NT2/D1 (cell line): ENCODE results near the gene TNFSF11.

Experiments
- DNase-seq: peaks from one replicate; pipeline ENCODE4 v3.0.0-alpha.2; 2011; ENCODE audit warnings: low read depth, low spot score
- H3K27me3 ChIP-seq: 2 replicates; pipeline ENCODE4 v1.6.0; 2011; ENCODE audit warnings: mild to moderate bottlenecking; ENCODE audit not compliant: insufficient read length, insufficient read depth
- H3K36me3 ChIP-seq: 2 replicates; pipeline ENCODE4 v1.6.1; 2011; ENCODE audit warnings: mild to moderate bottlenecking, low read length, mixed read lengths; ENCODE audit not compliant: insufficient read depth, insufficient read length
- H3K4me1 ChIP-seq: 2 replicates; pipeline ENCODE4 v1.5.1; 2011; ENCODE audit not compliant: insufficient read depth, insufficient read length
- H3K4me3 ChIP-seq: 2 replicates; pipeline ENCODE4 v1.5.1; 2011; ENCODE audit warnings: low read depth; ENCODE audit not compliant: insufficient read length
- H3K9ac ChIP-seq: 2 replicates; pipeline ENCODE4 v1.6.0; 2011; ENCODE audit warnings: low read depth; ENCODE audit not compliant: insufficient read length
- H3K9me3 ChIP-seq: 2 replicates; pipeline ENCODE4 v1.5.1; 2011; ENCODE audit warnings: mild to moderate bottlenecking, low read length; ENCODE audit not compliant: insufficient read depth
- SUZ12 ChIP-seq: IDR thresholded peaks from 2 replicates; pipeline ENCODE4 v1.6.1; 2011; ENCODE audit not compliant: insufficient read length, insufficient read depth; ENCODE audit errors: extremely low read depth
- YY1 ChIP-seq: IDR thresholded peaks from 2 replicates; pipeline ENCODE4 v1.6.1; 2011; ENCODE audit not compliant: insufficient read length, insufficient read depth
- ZNF274 ChIP-seq: IDR thresholded peaks from 2 replicates; pipeline ENCODE4 v1.6.1; 2011; ENCODE audit warnings: mild to moderate bottlenecking, low read depth, low read length

TNFSF11 gene

DNA sequence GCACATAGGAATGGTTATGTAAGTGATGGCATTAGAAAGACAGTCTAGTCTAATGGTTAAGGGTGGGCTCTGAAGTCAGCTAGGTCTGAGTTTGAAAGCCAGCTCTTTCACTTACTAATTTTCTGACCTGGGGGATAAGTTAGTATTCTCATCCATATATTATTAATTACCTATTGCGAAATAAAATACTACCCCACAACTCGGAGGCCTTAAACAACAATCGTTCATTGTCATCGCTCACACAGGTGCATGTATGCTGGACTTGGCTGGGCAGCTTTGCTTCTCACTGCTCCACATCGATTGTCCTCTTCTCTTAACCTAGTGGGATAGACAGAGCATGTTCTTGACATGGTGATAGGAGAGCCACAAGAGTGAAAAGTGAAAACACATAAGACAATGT is 54.7 kb downstream of the TNFSF11 start:
- TF ChIP-seq ZNF274 = no peak
- DNase-seq = no peak
- no peaks in the 10 kb centered on the region for H3K36me3 ChIP-seq
- no peak overlapping the region for H3K9ac ChIP-seq
- no peak overlapping the region for H3K4me3 ChIP-seq
- H3K27me3 ChIP-seq = no peaks in the 10 kb centered on the region
- H3K4me1 ChIP-seq = no peaks in the 10 kb centered on the region
- H3K9me3 ChIP-seq = no peaks in the 10 kb centered on the region

DNA sequence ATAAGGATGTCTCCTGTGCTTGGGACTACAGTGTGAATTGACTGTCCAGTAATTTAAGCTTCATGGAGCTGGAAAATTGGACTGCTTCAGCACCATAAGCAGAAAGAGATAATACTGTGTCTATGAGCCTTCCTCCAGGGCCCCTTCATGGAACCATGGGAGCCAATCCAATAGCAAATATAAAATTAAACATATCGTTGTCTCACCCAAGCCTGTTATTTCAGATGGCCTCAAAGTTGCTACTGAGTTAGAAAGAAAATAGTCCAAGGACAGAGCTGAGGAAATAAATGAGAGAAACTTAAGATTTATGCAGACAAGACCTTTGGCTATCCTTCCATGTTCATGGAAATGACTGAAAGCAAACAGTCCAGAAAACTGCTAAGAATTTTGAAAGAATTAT is 57.2 kb downstream of the TNFSF11 start:
- TF ChIP-seq YY1 (no peak), SUZ12 (no peak), ZNF274 (no peak)
- H3K27me3 ChIP-seq = no peaks in the 10 kb centered on the region
- no peaks in the 10 kb centered on the region for H3K4me1 ChIP-seq
- H3K4me3 ChIP-seq = no peak overlapping the region
- no peaks in the 10 kb centered on the region for H3K9me3 ChIP-seq
- H3K9ac ChIP-seq = no peak overlapping the region
- H3K36me3 ChIP-seq = no peaks in the 10 kb centered on the region
- no peak for DNase-seq

DNA sequence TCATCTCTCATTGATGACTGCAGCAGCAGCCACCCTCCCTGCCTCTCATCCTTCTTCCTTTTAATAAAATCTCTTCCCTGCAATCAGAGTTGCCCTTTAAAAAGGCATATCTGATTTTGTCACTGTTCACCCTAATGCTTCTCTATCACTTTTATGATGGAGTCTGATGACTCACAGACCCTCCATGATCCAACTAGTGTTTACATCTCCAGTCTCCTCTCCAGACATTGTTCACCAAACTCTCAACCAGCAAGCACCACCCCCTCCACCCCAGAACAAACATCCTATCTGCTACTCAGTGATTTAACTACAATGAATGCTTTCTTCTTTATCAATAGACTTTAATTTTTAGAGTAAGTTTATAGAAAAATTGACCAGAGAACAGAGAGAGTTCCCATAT is 59.5 kb downstream of the TNFSF11 start:
- TF ChIP-seq SUZ12 = no peak
- no peaks in the 10 kb centered on the region for H3K9me3 ChIP-seq
- no peaks in the 10 kb centered on the region for H3K36me3 ChIP-seq
- H3K9ac ChIP-seq = no peak overlapping the region
- H3K4me1 ChIP-seq = no peaks in the 10 kb centered on the region
- no peak for DNase-seq
- no peaks in the 10 kb centered on the region for H3K27me3 ChIP-seq
- no peak overlapping the region for H3K4me3 ChIP-seq

DNA sequence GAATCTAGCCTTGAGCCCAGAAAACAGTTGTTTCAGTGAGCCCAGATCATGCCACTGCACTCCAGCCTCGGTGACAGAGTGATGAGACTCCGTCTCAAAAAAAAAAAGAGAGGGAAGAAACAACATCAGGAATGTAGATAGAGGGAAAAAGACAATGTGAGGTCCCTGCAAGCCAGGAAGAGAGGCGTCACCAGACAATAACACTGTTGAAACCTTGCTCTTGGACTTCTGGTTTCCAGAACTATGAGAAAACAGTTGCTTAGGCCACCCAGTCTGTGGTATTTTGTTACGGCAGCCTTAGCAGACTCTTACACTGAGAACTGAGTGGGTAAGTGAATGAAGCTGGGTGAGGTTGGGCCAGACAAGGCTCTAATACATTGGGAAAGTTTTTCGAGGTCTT is 64.1 kb downstream of the TNFSF11 start:
- DNase-seq = no peak
- no peak for TF ChIP-seq YY1
- no peak for TF ChIP-seq ZNF274
- Histone ChIP-seq H3K4me3 (no peak overlapping the region), H3K4me1 (no peaks in the 10 kb centered on the region), H3K9ac (no peak overlapping the region), H3K9me3 (no peaks in the 10 kb centered on the region), H3K36me3 (no peaks in the 10 kb centered on the region), H3K27me3 (no peaks in the 10 kb centered on the region)

DNA sequence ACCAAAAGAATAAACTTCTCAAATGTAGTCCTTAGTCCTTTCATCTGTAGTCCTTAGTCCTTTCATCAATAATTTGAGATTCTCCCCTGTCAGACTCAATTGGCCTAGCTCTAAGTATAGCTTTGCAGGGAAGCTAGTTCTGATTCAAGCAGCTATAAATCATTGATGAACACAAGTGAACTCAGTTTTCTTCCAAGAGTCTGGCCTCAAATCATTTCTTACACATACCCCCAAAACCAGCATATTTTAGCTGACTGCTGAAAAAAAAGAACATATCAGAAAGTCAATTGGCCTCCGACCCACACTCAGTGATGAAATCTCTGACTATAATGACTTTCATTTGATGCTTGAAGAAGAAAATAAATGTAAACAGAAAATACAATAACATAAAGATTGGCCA is 64.9 kb downstream of the TNFSF11 start:
- Histone ChIP-seq H3K4me3 (no peak overlapping the region), H3K27me3 (no peaks in the 10 kb centered on the region), H3K4me1 (no peaks in the 10 kb centered on the region), H3K9me3 (no peaks in the 10 kb centered on the region), H3K36me3 (no peaks in the 10 kb centered on the region), H3K9ac (no peak overlapping the region)
- TF ChIP-seq ZNF274 (no peak), YY1 (no peak), SUZ12 (no peak)
- no peak for DNase-seq

DNA sequence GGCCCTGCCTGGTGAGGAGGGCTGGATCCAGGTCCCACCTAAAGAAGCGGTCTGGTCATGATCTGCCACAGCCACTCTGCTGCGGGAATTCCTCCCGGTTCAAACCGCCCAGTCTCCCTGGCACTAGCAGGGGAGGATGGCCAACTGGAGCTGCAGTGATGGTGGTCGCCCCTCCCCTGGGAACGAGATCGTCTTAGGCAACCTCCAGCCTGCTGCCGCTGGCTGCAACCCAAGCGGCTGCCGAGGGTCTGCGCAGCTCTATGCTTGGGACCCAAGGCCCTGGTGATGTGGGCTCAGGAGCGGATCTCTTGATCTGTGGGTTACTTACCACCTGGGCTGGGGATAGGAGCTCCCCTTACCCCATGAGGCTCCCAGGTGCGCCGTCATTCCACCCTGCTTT is 69.1 kb downstream of the TNFSF11 start:
- no peaks in the 10 kb centered on the region for H3K4me1 ChIP-seq
- no peak overlapping the region for H3K4me3 ChIP-seq
- H3K9ac ChIP-seq = no peak overlapping the region
- H3K36me3 ChIP-seq = no peaks in the 10 kb centered on the region
- no peaks in the 10 kb centered on the region for H3K9me3 ChIP-seq
- no peaks in the 10 kb centered on the region for H3K27me3 ChIP-seq
- no peak for DNase-seq
- TF ChIP-seq ZNF274 (no peak), YY1 (no peak), SUZ12 (no peak)

DNA sequence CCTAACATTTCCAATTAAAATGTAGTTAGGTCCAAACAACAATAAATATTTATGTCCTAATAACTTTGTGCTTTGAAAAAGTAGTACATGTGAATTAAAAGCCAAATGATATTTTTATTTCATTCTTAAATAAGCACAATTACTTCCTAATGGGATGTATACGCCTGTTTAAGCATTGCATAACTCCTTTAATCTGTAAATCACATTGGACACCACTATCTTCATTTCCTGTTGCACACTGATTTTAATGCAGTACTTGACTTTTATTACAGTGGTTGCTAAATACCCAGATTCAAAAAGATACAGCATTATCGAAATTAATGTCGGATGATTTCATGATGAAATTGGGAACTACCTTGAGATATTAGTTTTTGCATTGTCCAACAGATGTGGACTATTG is 70.9 kb downstream of the TNFSF11 start:
- no peaks in the 10 kb centered on the region for H3K9me3 ChIP-seq
- H3K27me3 ChIP-seq = no peaks in the 10 kb centered on the region
- no peaks in the 10 kb centered on the region for H3K4me1 ChIP-seq
- H3K9ac ChIP-seq = no peak overlapping the region
- no peak for DNase-seq
- H3K4me3 ChIP-seq = no peak overlapping the region
- H3K36me3 ChIP-seq = no peaks in the 10 kb centered on the region
- no peak for TF ChIP-seq YY1
- no peak for TF ChIP-seq ZNF274
- no peak for TF ChIP-seq SUZ12

DNA sequence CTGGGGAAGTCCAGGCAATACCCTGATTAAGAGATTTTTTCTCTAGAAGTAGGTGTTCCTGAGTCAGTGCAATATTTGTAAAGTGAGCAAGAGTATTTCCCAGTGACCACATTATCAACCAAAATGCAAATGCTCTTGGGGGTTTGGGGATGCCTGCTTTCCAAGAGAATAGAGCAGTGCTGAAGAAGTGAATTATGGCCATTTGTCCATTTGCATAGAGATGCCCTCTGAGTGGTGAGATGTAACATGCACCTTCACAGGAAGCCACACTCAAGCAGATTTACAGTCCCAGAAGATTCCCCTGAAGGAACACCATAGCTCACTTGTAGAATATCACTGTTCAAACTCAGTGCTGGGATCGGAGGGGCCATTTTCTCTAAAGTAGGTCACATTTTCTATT is 71.8 kb downstream of the TNFSF11 start:
- Histone ChIP-seq H3K4me1 (no peaks in the 10 kb centered on the region), H3K36me3 (no peaks in the 10 kb centered on the region), H3K9me3 (no peaks in the 10 kb centered on the region), H3K9ac (no peak overlapping the region), H3K4me3 (no peak overlapping the region), H3K27me3 (no peaks in the 10 kb centered on the region)
- no peak for DNase-seq
- TF ChIP-seq SUZ12 (no peak), ZNF274 (no peak), YY1 (no peak)
